Uterus (tissue), 2 donors: Measurements from ENCODE around the gene MYO18B.

Experiments
- CTCF ChIP-seq, 4 experiments: fragments of 200-600 bp in 2 of 4; fragments of 450-650 bp in 2 of 4; sonication (generic) in 2 of 4; IDR thresholded peaks; one replicate each; pipeline ENCODE4 v1.5.1; 2016 to 2019; ENCODE audit warnings: antibody characterized with exemption in 4 of 4, mild to moderate bottlenecking in 2 of 4, moderate library complexity in 1 of 4
- POLR2A ChIP-seq, 2 donors: fragments of 450-650 bp; IDR thresholded peaks; one replicate each; pipeline ENCODE4 v1.6.1; 2016; ENCODE audit warnings: antibody characterized with exemption in 2 of 2, mild to moderate bottlenecking in 1 of 2, moderate library complexity in 1 of 2

GRCh38 chr22:25930083-25930482, 188.1 kb downstream of the MYO18B start:
- TF ChIP-seq CTCF (IDR thresholded peaks at IDR 0.05) (no peak), POLR2A (IDR thresholded peaks at IDR 0.05) (no peak)
